SK-N-SH treated with all-trans-retinoic acid at 6 μM for 48 hours (cell line): ENCODE data around the gene GINS3.
"Not testable (repeated sequence)": the region's sequence is repeated elsewhere in the genome, so short reads cannot be mapped to it uniquely, and the experiment has no call there.

Experiments
- ATAC-seq: fragments of 200-7000 bp; cut with Tn5 transposase; 3 replicates; pipeline ENCODE4 v1.9.1; 2020; ENCODE audit warnings: mild to moderate bottlenecking, moderate library complexity
- ARNTL ChIP-seq: fragments of 450-650 bp; formaldehyde crosslinking; IDR thresholded peaks from 2 replicates; pipeline ENCODE4 v1.5.0; 2020; ENCODE audit warnings: low read depth, mild to moderate bottlenecking, moderate library complexity, borderline replicate concordance
- BACH2 ChIP-seq: fragments of 250-450 bp; sonication (Bioruptor Pico); IDR thresholded peaks from 2 replicates; pipeline ENCODE4 v1.9.0; 2021; ENCODE audit warnings: mild to moderate bottlenecking, borderline replicate concordance
- CREB5 ChIP-seq: fragments of 250-450 bp; sonication (Bioruptor Pico); IDR thresholded peaks from 2 replicates; pipeline ENCODE4 v1.5.1; 2020; ENCODE audit warnings: low read depth, mild to moderate bottlenecking, moderate library complexity
- CSDC2 ChIP-seq: fragments of 250-450 bp; sonication (Bioruptor Pico); IDR thresholded peaks from 2 replicates; pipeline ENCODE4 v1.5.0; 2020; ENCODE audit warnings: mild to moderate bottlenecking, moderate library complexity
- CSRNP3 ChIP-seq: fragments of 250-450 bp; sonication (Bioruptor Pico); IDR thresholded peaks from 2 replicates; pipeline ENCODE4 v1.5.1; 2021; ENCODE audit warnings: mild to moderate bottlenecking, moderate library complexity
- ESRRG ChIP-seq: fragments of 250-450 bp; sonication (Bioruptor Pico); IDR thresholded peaks from 2 replicates; pipeline ENCODE4 v1.6.1; 2021; ENCODE audit warnings: mild to moderate bottlenecking
- GLIS3 ChIP-seq: fragments of 250-450 bp; sonication (Bioruptor Pico); IDR thresholded peaks from 2 replicates; pipeline ENCODE4 v1.5.0; 2020; ENCODE audit warnings: mild to moderate bottlenecking, moderate library complexity
- ISL1 ChIP-seq: fragments of 250-450 bp; sonication (Bioruptor Pico); IDR thresholded peaks from 2 replicates; pipeline ENCODE4 v2.1.2; 2022; ENCODE audit warnings: mild to moderate bottlenecking, moderate library complexity
- OSR1 ChIP-seq: fragments of 250-450 bp; sonication (Bioruptor Pico); IDR thresholded peaks from 2 replicates; pipeline ENCODE4 v1.8.0; 2022; ENCODE audit warnings: moderate library complexity, mild to moderate bottlenecking, inconsistent platforms
- PATZ1 ChIP-seq: fragments of 250-450 bp; sonication (Bioruptor Pico); IDR thresholded peaks from 2 replicates; pipeline ENCODE4 v1.8.0; 2020; ENCODE audit warnings: mild to moderate bottlenecking, moderate library complexity, borderline replicate concordance
- POU6F1 ChIP-seq: fragments of 250-450 bp; sonication (Bioruptor Pico); IDR thresholded peaks from 2 replicates; pipeline ENCODE4 v1.8.0; 2021; ENCODE audit warnings: low read depth, mild to moderate bottlenecking, moderate library complexity, borderline replicate concordance
- PPARA ChIP-seq: fragments of 250-450 bp; sonication (Bioruptor Pico); IDR thresholded peaks from 2 replicates; pipeline ENCODE4 v1.5.0; 2020; ENCODE audit warnings: mild to moderate bottlenecking, borderline replicate concordance
- RARB ChIP-seq: fragments of 250-450 bp; sonication (Bioruptor Pico); IDR thresholded peaks from 2 replicates; pipeline ENCODE4 v1.8.0; 2021; ENCODE audit warnings: mild to moderate bottlenecking, moderate library complexity
- SNAI2 ChIP-seq: fragments of 250-450 bp; sonication (Bioruptor Pico); IDR thresholded peaks from 2 replicates; pipeline ENCODE4 v1.5.0; 2020; ENCODE audit warnings: mild to moderate bottlenecking, moderate library complexity
- TCF4 ChIP-seq: fragments of 250-450 bp; sonication (Bioruptor Pico); IDR thresholded peaks from 2 replicates; pipeline ENCODE4 v1.8.0; 2021; ENCODE audit warnings: mild to moderate bottlenecking, moderate library complexity, borderline replicate concordance
- TOX ChIP-seq: fragments of 250-450 bp; sonication (Bioruptor Pico); IDR thresholded peaks from 2 replicates; pipeline ENCODE4 v1.8.0; 2021; ENCODE audit warnings: mild to moderate bottlenecking, moderate library complexity, borderline replicate concordance
- TSHZ2 ChIP-seq: fragments of 250-450 bp; sonication (Bioruptor Pico); IDR thresholded peaks from 2 replicates; pipeline ENCODE4 v1.5.0; 2020; ENCODE audit warnings: mild to moderate bottlenecking, moderate library complexity
- ZC3H10 ChIP-seq: fragments of 250-450 bp; sonication (Bioruptor Pico); IDR thresholded peaks from 2 replicates; pipeline ENCODE4 v1.5.1; 2021; ENCODE audit warnings: mild to moderate bottlenecking, moderate library complexity
- ZFP3 ChIP-seq: fragments of 250-450 bp; sonication (Bioruptor Pico); IDR thresholded peaks from 2 replicates; pipeline ENCODE4 v1.5.0; 2020; ENCODE audit warnings: mild to moderate bottlenecking, moderate library complexity
- ZFP30 ChIP-seq: fragments of 450-650 bp; formaldehyde crosslinking; IDR thresholded peaks from 2 replicates; pipeline ENCODE4 v1.5.0; 2022; ENCODE audit warnings: mild to moderate bottlenecking, moderate library complexity
- ZNF565 ChIP-seq: fragments of 450-650 bp; formaldehyde crosslinking; conservative IDR thresholded peaks from 2 replicates; pipeline ENCODE4 v1.5.0; 2020; ENCODE audit warnings: low read depth, mild to moderate bottlenecking, moderate library complexity
- ZNF8 ChIP-seq: fragments of 450-650 bp; formaldehyde crosslinking; IDR thresholded peaks from 2 replicates; pipeline ENCODE4 v1.5.0; 2020; ENCODE audit warnings: mild to moderate bottlenecking, moderate library complexity

Gene GINS3

GRCh38 chr16:58411336-58411735 lies 19.1 kb downstream of the GINS3 start:
- ATAC-seq, result no peak
- no peak for TF ChIP-seq CSRNP3 (CRISPR knock-in tag)
- no peak for TF ChIP-seq PATZ1 (CRISPR knock-in tag)
- no peak for TF ChIP-seq ISL1
- no peak for TF ChIP-seq ZNF8 (CRISPR knock-in tag)
- no peak for TF ChIP-seq POU6F1 (CRISPR knock-in tag)
- no peak for TF ChIP-seq TCF4
- TF ChIP-seq RARB, result no peak
- no peak for TF ChIP-seq ARNTL (CRISPR knock-in tag)
- TF ChIP-seq TOX (CRISPR knock-in tag), result no peak
- no peak for TF ChIP-seq CSDC2 (CRISPR knock-in tag)
- TF ChIP-seq TSHZ2 (CRISPR knock-in tag), result no peak
- TF ChIP-seq ZNF565, result no peak
- TF ChIP-seq SNAI2 (CRISPR knock-in tag), result no peak
- TF ChIP-seq ZFP30 (CRISPR knock-in tag), result no peak
- TF ChIP-seq GLIS3 (CRISPR knock-in tag), result no peak

GRCh38 chr16:58411736-58412614 lies 19.7 kb downstream of the GINS3 start:
- no peak for ATAC-seq
- no peak for TF ChIP-seq PATZ1 (CRISPR knock-in tag)
- no peak for TF ChIP-seq ZFP3 (CRISPR knock-in tag)
- TF ChIP-seq ZC3H10, result no peak
- no peak for TF ChIP-seq CREB5 (CRISPR knock-in tag)
- no peak for TF ChIP-seq PPARA (CRISPR knock-in tag)
- no peak for TF ChIP-seq TSHZ2 (CRISPR knock-in tag)
- no peak for TF ChIP-seq TOX (CRISPR knock-in tag)
- TF ChIP-seq BACH2 (CRISPR knock-in tag), result no peak
- TF ChIP-seq GLIS3 (CRISPR knock-in tag), result no peak
- TF ChIP-seq ARNTL (CRISPR knock-in tag), result no peak
- TF ChIP-seq ZFP30 (CRISPR knock-in tag), result no peak
- no peak for TF ChIP-seq RARB
- TF ChIP-seq CSDC2 (CRISPR knock-in tag), result no peak
- no peak for TF ChIP-seq TCF4
- no peak for TF ChIP-seq ZNF8 (CRISPR knock-in tag)
- no peak for TF ChIP-seq ESRRG (CRISPR knock-in tag)
- TF ChIP-seq OSR1, result no peak

GRCh38 chr16:58412615-58412970 lies 20.3 kb downstream of the GINS3 start:
- not testable (repeated sequence) for ATAC-seq
